Ovary (tissue), 3 donors: ENCODE data around the gene HS6ST2.

Source experiments
- POLR2A ChIP-seq: fragments of 450-650 bp; IDR thresholded peaks from one replicate; pipeline ENCODE4 v1.6.1; 2017; ENCODE audit warnings: antibody characterized with exemption, mild to moderate bottlenecking, moderate library complexity
- TF ChIP-seq, protein P1 (sequence below), 3 donors: fragments of 450-650 bp in 2 of 3; fragments of 200-600 bp in 1 of 3; IDR thresholded peaks; one replicate each; pipeline versions ENCODE4 v1.5.1 to v1.8.0; 2016 to 2022; ENCODE audit warnings: antibody characterized with exemption in 3 of 3, mild to moderate bottlenecking in 1 of 3
- donor health status: DM: no; HTN: no; CAD: no.

DNA sequence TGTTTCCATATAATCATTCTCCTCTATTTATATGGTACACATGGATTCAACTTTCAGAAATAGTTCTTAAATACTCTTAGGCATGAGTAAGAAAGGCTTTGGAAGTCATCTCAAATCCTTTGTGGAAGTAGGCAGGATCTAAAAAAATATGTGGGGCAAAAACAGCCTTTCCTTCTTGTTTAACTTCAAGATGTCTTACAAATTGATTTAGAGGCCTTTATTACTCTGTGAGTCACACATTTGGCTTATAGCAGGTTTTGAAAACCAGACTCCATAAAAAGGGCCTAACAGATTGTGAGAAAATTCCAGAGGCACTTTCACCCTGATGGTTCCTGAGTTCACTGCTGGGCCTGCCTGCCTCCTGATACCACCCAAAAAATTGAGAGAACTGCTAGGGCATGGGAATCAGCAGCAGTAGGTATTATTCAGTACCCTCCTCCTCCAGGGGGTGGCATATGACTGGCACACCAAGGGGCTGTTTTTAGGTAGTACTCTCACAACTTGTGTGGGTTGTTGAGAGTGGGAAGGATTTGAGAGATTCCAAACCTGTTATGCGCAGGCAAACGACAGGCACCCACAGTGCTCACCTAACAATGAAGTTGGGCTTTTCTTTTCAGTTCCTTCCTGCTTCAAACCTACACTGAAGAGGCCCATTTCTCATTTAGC lies 306.9 kb downstream of the HS6ST2 start:
- TF ChIP-seq, protein P1, sequence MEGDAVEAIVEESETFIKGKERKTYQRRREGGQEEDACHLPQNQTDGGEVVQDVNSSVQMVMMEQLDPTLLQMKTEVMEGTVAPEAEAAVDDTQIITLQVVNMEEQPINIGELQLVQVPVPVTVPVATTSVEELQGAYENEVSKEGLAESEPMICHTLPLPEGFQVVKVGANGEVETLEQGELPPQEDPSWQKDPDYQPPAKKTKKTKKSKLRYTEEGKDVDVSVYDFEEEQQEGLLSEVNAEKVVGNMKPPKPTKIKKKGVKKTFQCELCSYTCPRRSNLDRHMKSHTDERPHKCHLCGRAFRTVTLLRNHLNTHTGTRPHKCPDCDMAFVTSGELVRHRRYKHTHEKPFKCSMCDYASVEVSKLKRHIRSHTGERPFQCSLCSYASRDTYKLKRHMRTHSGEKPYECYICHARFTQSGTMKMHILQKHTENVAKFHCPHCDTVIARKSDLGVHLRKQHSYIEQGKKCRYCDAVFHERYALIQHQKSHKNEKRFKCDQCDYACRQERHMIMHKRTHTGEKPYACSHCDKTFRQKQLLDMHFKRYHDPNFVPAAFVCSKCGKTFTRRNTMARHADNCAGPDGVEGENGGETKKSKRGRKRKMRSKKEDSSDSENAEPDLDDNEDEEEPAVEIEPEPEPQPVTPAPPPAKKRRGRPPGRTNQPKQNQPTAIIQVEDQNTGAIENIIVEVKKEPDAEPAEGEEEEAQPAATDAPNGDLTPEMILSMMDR (IDR thresholded peaks at IDR 0.05): no peak
- TF ChIP-seq POLR2A: no peak
